ENCODE data around the gene DNAJC28.
"Not testable (repeated sequence)": the region's sequence is repeated elsewhere in the genome, so short reads cannot be mapped to it uniquely, and the experiment has no call there.

Gene DNAJC28

DNA sequence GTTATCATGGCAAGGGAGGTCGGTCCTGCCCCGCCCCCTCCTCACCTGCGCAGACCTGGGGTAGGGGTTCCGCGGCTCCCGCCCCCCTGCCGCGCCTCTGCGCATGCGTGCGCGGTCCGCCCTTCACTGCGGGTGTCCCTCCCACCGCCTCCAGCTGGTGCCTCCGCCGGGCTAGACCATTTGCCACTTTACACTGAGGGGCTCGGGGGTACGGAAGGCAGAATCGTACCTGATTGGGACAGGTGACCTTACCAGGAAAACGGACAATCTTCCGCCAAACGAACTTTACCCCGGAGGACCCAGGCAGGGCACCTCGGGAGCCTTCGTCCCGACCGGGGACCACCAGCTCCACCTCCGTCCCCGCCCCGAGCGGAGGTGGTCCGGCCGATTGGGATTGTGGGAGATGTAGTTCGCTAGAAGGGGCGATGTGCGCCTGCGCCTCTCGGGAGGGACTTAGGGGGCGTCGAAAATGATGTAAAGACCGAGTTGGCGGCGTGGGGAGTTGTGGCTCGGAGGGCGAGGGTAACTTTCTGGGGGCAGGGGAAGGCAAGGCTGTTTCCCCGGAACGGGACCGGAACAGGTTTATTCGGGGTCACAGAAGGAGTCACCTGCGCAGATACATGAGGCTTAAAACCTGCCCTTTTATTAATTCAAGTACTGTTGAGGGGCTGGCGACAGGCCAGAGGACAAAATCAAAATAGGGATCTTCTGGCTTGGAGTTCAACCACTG lies at the start of gene DNAJC28:
TSS of gene DNAJC28 (minus strand) at position 344 of the 730 bp plus-strand sequence. CDS start 2,323 bp downstream, outside the sequence.
- DNase-seq: peak; percentile 90

- no peak for DNase-seq
These were observed 49.7 kb upstream of the DNAJC28 start for GRCh38 chr21:33541105-33541711.

GRCh38 chr21:33540711-33541104 lies 49.2 kb upstream of the DNAJC28 start:
- no peak for DNase-seq

DNA sequence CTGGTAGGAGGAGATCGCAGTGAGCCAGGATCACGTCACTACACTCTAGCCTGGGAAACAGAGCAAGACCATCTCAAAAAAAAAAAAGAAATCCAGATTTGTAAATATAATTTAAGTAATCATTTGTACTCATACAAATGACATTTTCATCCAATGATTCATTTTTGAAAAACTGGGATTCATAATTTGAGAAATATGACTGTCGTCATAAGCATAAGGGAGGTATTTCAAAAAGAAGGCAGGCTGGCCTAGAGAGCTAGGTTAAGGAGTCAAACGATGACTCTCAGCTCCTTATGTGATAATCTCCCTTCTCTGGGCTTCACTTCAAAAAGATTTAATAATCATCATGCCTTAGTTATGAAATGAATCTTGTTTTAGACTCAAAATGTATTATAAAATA lies 48.1 kb upstream of the DNAJC28 start:
- DNase-seq: no peak

DNA sequence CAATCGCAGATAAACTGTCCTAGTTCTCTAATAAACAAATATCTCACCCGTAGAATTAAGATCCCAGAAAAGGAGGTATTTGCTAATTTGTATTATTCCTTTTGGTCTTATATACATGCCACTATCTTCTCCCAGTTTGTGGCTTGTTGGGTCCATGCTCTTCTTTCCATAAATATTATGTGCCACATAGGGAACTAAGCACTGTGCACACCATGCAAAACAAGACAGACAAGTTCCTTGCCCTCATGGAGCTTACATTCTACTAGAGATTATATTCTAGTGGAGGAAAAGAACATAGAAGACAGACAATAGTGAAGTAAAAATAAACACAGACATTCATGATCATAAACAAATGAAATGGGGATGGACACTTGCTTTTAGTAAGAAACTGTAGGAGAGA lies 45.7 kb upstream of the DNAJC28 start:
- no peak for DNase-seq

DNA sequence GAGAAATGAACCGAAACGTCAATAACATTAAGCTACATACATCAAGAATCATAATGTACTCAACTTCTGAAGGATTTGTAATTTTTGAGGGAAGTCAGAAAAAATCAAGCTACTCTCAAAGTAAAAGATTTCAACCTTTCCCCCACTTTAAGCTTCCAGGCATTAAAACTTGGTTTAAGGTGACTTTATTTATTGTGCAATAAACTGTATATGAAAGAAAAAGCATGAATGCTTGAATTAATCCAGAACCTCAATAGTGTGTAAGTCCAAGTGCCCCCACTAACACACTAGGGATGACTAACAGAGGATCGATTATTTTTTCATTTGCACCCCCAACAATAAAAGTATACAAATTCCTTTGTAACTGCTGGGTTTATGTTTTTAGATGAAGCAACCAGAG lies 39.5 kb upstream of the DNAJC28 start:
- no peak for DNase-seq

DNA sequence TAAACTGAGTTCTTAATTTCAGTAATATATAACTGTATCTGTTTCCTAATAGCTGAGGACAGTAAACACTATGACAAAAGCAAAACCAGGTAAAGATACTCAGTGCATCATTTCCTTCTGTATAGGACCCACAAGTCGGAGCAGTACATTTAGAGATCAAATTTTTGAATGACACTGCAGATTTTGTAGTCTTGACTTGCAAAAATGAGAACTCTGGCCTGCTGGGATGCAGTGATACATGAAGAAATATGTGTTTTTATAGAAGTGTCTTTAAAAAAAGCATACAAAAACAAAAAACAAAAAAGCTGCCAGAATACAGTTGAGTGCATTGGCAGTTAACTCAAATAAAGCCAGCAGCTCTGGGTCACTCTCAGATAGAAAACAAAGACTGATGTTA lies 31.4 kb upstream of the DNAJC28 start:
- DNase-seq: no peak

- DNase-seq: no peak
These were observed 30.9 kb upstream of the DNAJC28 start for GRCh38 chr21:33522297-33522952.

DNA sequence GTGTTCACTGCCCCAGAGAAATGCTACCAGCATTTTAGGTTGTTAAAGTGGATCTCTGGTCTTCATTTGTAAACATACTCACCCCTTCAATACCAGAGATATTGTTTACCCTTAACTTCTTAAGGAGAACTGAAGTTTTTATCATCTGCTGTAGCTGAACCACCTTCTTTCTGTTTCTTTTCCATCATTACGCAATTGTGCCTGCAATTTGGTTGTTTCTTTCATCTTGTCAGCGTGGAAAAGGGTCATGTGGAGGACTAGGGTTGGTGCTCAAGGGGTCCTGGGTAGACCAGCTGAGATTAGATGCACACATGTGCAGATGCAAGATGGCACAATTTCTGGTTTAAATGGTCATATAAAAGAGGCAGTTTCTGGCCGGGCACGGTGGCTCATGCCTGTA lies 27.4 kb upstream of the DNAJC28 start:
- DNase-seq: no peak

GRCh38 chr21:33514229-33514628 lies 22.7 kb upstream of the DNAJC28 start:
- no peak for DNase-seq

DNA sequence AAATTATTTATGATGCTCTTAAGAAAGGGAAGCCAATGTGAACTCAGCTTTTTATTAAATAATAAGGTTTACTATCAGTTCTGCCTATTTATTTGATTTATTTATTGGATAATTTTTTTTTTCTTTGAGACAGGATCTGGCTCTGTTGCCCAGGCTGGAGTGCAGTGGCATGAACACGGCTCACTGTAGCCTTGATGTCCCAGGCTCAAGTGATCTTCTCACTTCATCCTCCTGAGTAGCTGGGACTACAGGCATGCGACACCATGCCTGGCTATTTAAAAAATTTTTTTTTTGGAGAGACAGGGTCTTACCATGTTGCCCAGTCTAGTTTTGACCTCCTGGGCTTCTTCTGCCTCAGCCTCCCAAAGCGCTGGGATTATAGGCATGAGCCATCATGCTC lies 21.0 kb upstream of the DNAJC28 start:
- no peak for DNase-seq

DNA sequence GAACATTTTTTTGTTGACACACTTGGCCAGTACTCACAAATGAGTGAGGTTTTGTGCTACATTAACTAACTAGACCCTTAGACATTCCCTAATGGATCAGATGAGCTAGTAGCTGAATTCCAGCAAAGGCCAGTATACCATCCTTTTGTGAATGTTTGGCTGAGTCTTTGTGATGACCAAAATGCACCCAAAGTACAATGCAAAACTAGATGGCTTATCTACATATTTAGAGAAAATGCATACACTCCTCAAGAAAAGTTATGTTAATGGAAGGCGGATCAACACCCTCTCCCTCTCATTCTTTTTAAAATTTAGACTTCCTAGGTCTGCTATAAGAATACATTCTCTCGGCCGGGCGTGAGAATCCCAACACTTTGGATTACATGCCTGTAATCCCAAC lies 20.1 kb upstream of the DNAJC28 start:
- no peak for DNase-seq

- DNase-seq: no peak
These were observed 19.3 kb upstream of the DNAJC28 start for GRCh38 chr21:33510826-33511225.

DNA sequence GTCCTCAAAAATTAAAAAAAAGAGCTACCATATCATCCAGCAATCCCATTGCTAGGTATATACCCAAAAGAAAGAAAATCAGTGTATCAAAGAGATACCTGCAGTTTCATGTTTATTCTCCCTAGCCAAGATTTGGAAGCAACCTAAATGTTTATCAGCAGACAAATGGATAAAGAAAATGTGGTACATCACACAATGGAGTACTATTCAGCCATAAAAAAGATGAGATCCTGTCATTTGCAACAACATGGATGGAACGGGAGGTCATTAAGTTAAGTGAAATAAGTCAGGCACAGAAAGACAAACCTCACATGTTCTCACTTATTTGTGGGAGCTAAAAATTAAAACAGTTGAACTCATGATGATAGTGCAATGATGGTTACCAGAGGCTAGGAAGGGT lies 15.5 kb upstream of the DNAJC28 start:
- DNase-seq: not testable (repeated sequence)

GRCh38 chr21:33505833-33506232 lies 14.3 kb upstream of the DNAJC28 start:
- no peak for DNase-seq

DNA sequence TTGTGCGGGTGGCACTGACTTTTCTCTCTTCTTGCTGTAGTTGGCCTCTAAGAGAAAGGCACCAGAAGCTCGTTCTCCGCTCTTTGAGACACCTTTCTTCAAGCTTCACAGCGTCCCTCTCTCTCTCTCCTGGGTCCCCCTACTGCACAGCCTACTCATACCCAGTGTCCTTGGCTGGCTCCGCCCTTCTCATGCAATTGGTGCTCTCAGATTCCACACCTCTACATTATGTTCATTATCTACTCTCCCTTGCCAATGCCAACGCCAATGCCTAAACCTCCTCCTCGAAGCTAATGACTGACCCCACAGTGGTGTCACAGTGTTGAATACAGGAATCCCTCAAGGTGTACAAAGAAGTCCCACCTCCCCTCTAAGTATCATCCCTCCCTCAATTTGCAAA lies 4.8 kb upstream of the DNAJC28 start:
- peak; percentile 20 for DNase-seq

DNA sequence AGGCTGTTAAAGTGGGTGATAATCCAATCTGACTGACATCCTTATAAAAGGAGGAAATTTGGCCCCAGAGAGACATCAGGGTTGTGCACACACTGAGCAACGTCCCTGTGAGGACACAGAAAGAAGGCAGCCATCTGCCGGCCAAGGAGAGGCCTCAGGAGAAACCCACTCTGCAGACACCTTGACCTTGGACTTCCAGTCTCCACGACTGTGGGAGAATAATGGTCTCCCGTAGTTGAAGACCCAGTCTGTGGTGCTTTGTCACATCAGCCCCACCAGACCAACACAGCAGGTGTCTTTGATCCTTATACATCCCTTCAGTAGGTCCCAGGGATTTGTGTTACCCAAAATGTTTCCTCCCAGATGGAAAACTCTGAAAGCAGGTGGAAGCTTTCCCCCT lies 4.2 kb upstream of the DNAJC28 start:
- DNase-seq: no peak

DNA sequence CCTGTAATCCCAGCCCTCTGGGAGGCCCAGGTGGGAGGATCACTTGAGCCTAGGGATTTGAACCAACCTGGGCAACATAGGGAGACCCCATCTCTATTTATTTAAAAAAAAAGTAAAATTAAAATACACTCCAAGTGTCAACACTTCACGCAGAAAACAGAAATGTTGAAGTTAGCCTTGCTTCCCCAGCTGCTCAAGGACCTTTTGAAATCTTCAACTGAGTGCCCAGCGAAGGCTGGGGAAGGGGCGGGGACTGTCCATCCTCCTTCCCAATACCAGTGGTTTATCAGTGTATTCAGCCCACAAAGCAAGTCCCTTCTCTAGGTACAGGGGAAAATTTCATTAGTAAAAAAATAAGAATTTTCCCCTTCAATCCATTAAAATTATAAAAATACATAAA lies 2.2 kb upstream of the DNAJC28 start:
- no peak for DNase-seq

GRCh38 chr21:33492571-33492970 lies 1.1 kb upstream of the DNAJC28 start:
- no peak for DNase-seq

DNA sequence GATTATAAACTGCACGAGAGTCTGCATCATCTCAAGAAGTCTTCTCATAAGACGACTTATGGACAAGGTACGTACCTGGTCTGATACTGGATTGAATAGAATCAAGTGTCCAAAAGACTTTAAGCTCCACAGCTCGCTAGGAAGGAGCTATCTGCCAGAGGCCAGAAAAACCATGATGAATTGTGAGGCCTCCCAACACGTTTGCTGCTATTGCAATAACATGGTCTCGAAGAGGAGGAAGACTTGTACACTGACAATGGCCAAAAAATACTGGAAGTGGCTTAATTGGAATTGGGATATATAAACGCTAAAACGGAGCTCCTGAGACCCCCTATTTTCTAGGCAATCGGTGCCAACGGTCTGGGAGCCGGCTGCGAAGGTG lies 534 bp downstream of the DNAJC28 start:
- DNase-seq: no peak

- DNase-seq: no peak
These were observed 2.6 kb downstream of the DNAJC28 start for GRCh38 chr21:33488936-33489335.

DNA sequence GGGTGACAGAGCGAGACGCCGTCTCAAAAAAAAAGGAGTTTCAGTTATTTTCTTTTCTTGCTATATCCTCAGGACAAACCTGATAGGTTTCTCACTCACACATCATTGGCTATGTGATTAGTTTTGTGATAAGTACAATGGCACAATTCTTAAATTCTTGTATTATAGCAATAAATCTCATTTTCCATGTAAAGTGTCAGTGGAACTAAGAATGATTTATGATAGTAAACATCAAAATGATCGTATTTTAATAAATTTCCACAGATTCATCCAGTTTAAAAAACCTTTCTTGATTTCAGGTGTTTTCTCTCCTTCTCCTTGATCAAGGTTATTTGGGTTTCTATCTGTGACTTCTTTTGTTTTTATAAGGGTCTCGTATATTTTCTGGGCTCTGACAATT lies 3.5 kb downstream of the DNAJC28 start:
- no peak for DNase-seq

DNA sequence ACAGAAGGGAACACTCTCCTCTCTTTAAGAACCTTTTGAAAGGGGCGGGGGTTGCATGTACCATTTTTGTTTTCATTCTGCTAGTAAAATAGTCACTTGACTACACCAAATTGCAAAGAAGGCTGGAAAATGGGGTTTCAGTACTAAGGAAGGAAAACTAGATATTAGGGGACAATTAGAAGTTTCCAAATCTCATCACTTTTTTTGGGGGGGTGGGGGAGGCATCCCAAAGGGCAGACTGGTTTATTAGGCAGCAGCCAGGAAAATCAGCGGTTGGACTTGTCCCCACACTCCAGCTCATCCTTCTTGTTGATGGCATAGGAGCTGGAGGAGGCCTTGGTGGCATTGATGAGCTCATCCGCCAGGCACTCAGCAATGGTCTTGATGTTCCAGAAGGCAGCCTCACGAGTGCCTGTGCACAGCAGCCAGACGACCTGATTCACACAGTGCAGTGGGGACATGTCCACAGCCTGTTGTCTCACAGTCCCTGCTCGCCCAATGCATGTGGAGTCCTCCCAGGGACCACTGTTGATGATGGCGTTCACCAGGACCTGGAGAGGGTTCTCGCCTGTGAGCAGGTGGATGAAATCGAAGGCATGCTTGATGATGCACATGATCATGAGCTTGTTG lies 10.1 kb downstream of the DNAJC28 start:
- DNase-seq: no peak
